Superior temporal gyrus (tissue), 1 donor: Measurements from ENCODE around the gene C1orf210.

ENCODE experiments used
- DNase-seq: peaks from one replicate; pipeline ENCODE4 v3.0.0-alpha.2; 2016; ENCODE audit errors: extremely low spot score

Gene C1orf210

DNA sequence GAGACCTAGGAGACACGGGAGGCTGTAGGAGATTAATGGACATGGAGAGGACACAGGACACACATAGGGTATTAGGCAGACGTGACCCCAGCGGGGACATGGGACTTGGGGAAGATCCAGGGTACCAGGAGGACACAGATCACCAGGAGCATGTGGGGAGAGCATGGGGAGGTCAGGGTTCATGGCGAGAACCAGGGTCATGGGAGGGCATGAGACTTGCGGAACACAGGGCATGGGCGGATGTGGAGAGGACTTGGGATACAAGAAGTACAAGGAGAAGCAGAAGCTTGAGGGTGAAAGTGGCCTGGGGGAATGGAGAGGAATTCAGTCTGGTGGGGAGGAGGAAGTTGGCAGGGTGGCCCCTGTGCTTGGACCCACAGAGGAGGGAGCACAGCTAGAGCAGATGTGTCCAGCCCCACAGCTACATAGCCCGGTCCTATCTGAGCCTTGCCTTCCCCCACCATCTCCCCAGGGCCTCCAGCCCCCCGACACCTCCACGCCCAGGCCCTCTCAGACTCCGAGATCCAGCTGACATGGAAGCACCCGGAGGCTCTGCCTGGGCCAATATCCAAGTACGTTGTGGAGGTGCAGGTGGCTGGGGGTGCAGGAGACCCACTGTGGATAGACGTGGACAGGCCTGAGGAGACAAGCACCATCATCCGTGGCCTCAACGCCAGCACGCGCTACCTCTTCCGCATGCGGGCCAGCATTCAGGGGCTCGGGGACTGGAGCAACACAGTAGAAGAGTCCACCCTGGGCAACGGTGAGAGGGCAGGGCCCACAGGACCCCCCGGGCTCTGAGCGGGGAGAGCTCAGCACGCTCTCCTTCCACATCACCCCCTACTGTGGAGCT is 27.5 kb upstream of the C1orf210 start:
- DNase-seq: no peak

DNA sequence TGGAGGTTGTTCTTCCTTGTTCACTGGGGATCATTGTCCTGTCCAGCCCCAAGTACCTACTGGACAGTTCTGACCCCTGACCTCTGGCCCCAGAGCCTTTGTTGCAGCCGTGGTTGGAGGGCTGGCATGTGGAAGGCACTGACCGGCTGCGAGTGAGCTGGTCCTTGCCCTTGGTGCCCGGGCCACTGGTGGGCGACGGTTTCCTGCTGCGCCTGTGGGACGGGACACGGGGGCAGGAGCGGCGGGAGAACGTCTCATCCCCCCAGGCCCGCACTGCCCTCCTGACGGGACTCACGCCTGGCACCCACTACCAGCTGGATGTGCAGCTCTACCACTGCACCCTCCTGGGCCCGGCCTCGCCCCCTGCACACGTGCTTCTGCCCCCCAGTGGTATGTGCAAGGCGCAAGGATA is 26.8 kb upstream of the C1orf210 start:
- DNase-seq: no peak

DNA sequence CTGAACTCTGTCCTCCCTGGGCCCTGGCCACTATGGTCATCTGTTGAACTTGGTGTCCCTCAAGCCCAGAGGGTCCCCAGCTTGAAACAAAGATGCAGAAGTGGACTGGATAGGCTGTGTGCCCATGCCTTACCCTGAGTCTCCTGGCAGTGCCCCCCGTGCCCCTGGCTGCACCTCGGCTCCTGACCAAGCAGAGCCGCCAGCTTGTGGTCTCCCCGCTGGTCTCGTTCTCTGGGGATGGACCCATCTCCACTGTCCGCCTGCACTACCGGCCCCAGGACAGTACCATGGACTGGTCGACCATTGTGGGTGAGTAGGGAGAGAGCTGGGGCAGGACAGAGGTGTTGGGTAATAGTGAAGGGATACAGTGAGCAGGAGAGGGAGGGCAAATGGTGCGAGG is 26.1 kb upstream of the C1orf210 start:
- DNase-seq: no peak

DNA sequence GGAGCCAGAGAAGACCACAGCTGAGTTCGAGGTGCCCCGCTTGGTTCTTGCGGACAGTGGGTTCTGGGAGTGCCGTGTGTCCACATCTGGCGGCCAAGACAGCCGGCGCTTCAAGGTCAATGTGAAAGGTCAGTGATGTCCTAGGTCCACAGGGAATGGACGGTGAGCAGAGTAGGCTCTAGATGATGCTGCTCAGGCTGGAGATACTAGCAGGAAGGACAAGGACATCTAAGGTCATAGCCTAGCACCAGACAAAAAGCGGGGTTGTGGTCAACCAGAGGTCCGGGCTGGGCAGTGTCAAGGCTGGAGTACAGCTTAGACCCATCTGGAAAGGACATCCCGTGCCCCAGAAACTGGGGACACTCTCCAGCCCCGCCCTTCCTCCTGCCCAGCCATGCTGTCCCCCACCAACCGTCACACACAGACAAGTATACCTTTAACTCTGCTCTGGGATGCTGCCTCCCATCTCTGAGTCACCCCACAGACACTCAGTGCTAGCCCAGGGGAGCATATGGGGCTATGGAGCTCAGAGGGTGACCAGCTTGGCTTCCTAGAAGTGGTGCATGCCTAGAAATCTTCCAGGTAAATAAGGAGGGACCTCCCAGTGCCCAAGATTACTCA is 24.1 kb upstream of the C1orf210 start:
- DNase-seq: no peak

DNA sequence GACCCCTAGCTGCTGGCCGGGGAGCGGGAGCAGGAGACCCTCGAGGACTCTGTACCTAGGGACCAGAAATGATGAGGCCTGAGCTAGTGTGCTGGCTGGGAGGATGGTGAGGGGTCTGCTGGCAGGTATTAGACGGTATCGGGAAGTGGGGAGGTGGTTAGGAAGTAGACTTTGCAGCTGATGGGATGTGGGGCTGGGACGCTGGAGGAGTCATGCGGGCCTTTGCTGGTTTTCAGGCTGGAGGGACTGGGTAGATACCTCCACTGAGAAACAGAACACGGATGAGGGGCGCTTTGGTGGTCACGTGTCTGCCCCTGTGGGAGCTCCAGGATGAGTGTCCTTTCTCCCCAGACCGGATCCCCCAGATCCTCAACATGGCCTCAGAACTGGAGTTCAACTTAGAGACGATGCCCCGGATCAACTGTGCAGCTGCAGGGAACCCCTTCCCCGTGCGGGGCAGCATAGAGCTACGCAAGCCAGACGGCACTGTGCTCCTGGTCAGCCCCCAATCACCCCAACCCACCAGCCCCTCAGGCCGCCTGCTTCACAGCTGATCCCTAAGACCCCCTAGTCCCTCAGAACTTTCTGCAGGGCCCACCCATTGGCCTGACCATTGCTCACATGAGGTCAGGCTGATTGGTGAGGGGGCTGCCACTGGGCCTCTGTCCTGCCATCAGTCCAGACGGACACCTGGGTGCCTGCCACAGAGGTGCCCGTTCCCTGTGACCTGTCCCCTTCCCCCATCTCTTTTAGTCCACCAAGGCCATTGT is 23.4 kb upstream of the C1orf210 start:
- DNase-seq: no peak

DNA sequence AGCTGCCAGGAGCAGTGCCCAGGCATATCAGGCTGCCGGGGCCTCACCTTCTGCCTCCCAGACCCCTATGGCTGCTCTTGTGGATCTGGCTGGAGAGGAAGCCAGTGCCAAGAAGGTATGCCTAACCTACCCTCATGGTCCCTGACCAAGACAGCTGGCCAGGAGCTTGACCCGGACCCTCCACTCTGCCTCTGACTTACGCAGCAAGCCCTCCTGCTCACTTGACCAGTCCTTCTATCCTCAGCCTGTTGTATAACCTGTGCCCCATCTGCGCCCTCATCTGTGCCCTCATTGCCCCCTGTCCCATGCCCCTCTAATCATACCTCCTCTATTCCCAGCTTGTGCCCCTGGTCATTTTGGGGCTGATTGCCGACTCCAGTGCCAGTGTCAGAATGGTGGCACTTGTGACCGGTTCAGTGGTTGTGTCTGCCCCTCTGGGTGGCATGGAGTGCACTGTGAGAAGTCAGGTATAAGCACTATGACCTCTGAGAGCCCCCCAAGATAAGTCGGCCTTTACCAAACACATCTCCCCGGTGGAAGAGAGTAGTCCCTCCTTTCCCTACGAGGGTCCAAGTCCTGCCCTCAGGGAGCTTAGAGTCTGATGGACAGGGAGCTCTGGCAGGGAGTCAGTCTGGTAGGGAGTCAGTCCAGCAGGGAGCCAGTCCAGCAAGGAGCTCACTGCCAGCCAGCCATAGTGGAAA is 22.2 kb upstream of the C1orf210 start:
- no peak for DNase-seq

DNA sequence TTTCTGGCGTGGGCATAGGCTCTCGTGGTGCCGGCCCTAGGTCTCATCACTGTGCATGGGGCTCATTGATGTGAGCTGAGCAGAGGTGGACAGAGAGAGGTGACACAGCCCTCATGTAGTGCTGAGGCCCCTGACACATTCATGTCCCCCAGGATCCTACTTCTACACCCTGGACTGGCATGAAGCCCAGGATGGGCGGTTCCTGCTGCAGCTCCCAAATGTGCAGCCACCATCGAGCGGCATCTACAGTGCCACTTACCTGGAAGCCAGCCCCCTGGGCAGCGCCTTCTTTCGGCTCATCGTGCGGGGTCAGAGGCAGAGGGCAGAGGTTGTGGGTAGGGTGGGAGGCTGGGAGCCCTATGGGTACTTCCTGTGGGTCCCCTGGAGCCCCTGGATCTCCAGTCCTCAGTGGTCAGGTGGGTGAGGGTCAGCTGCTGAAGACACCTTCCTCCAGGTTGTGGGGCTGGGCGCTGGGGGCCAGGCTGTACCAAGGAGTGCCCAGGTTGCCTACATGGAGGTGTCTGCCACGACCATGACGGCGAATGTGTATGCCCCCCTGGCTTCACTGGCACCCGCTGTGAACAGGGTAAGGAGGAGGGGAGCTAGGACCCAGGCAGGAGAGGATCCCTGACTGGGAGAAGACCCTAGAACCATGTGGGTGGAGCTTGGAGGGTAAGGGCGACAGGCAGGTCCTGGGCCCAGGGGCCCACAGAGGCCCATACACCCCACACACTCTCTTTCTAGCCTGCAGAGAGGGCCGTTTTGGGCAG is 21.5 kb upstream of the C1orf210 start:
- DNase-seq: no peak

DNA sequence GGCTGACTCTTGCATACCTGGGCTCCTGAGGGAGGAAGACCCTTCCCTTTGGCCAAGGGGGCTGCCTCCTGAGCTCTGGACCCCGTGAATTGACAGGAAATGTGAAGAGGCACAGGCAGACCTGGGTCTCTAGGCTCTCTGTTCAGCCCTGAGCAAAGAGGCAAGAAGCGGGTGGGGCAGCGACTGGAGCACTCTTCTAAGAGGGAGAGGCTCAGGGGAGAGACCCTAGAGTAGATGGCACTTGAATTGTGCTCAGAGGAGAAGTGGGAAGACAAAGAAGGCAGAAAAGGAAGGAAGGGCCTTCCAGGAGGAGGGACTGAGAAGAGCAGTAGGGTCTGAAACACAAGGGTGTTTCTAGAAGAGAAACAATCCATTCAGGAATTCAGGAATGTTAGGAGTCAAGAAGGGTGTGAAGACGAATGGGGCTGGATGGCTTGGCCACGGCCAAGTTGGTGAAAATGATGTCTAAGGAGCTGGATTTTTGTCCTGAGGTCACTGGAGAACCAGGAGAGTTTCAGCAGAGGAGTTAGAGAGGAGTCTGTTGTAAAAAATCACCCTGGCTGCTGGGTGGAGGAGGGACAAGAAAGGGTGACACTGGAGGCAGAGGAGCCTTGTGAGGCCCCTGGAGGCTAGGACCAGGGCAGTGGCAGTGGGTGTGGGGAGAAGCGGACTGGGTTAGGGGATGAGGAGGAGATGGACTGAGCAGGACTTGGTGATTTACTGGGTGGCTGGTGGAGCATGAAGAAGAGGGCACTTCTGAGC is 20.7 kb upstream of the C1orf210 start:
- no peak for DNase-seq

DNA sequence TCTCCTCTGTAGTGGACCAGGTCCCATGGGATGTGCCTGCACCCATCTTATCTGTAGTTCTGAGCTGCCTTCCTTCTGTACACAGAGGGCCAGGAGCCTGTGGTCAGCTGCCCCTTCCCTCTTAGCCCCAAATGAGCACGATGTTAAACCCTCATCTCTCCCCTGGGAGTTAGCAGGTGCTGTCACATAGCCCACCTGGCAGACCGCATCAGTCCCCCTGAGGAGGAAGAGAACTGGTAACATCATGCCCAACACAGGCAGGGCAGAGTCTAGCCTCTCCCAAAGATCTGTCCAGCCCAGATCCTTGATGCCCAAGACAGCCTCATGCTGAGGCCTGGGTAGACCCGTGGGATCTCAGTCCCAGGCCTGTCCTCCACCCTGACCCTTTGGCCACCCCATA is 20.1 kb upstream of the C1orf210 start:
- DNase-seq: no peak

DNA sequence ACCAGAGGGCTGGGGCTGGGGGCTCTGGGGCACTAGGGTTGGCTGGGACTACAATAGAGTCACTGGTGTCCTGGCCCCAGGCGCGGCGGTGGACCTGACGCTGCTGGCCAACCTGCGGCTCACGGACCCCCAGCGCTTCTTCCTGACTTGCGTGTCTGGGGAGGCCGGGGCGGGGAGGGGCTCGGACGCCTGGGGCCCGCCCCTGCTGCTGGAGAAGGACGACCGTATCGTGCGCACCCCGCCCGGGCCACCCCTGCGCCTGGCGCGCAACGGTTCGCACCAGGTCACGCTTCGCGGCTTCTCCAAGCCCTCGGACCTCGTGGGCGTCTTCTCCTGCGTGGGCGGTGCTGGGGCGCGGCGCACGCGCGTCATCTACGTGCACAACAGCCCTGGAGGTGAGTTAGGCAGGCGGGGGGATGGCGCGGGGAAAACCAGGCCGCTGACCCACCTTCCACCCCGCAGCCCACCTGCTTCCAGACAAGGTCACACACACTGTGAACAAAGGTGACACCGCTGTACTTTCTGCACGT is 19.5 kb upstream of the C1orf210 start:
- no peak for DNase-seq

DNA sequence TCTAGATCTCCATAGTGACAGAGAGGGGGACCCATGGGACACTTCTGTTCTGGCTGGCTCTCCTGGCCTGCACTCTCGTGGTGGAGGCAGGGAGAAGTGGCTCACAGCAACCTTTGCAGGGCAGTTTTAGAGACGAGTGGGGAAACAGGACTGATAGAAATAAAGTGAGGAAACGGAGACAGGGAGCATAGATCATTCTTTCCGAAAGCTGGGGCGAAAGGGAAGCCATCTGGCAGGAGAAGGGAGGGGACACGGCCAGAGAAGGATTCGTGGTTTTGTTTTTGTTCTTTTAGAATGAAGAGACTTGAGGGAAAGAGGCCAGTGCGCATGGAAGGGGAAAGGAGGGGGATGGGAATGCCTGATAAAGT is 18.9 kb upstream of the C1orf210 start:
- DNase-seq: no peak

DNA sequence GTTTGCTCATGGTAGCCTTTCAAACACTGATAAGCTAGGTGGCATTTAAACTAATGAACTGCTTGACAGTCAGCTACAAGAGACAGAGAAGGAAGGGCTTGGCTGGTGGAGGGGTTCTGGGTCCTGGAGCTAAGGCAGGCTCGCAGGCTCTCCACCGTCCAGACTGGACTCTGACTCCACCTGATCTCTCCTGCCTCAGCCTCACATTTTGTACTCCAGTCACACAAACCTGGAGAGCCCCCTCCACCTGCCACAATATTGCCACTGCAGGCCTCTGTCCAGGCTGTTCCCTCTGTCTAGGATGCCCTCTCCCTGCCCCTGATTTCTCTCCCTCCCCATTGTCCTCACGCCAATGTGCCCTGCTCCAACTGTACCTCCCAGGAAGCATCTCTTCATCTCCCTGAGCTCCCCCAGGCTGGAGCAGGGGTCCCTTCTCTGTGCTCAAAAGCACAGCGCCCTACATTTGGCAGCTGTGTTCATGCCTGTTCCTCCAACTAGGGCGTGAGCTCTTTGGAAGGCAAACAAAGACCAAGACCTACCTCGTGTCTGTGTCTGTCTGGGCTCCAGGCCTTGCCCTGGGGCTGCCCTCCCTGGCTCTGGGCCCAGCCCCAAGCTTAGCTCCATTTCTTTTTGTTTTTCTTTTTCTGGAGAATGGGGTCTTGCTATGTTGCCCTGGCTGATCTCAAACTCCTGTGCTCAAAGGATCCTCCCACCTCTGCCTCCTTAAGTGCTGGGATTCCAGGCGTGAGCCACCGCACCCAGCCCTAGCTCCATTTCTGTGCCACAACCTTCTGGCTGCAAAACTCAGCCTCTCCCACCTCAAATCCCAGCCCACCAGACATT is 18.3 kb upstream of the C1orf210 start:
- no peak for DNase-seq

DNA sequence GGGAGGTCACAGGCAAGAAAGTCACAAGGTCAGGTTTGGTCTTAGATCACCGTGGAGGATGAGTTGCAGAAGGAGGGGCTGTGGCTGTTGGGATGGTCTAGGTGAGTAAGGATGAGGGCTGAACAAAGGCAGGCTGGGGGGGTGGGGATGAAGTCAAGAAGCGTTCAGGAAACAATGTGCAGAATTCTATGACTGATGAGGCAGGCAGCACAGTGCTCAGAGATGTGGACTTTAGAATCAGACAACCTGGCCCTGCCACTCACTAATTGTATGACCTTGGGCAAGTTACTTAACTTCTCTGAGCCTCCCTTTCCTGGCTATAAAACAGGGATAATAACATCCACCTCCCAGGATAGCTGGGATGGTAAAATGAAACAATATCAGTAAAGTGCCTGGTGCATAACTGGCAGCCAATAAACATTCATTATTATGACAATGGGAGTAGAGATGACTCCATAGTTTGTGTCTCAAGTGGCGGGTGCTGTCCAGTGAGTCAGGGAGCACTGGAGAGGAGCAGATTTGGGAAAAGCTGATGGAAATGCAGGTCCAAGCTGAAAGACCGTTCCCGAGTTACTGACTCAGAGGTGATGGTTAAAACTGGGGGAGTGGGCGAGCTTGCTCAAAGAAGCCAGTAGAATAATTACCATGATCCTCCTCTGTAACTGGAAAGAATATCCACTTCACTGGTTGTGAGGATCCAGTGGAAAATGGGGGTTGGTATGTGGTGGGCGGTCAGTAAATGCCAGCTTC is 17.5 kb upstream of the C1orf210 start:
- DNase-seq: no peak

DNA sequence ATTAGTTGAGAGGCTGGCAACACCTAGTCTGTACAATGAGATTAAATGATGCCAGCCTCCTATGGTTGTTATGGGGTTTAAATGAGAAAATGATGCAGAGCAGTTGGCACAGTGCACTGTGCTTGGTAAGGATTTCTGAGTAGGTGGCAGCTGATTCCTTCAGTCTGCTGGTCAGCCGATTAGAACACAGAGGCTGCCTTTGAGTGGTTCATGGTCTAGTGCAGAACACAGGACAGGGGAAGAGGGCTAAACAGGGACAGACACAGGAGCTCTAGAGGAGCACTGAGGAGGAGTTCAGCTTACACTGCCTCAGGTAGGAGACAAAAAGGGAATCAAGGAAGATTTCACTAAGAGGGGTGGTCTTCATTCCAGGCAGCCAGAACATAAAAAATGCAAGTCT is 16.8 kb upstream of the C1orf210 start:
- no peak for DNase-seq

DNA sequence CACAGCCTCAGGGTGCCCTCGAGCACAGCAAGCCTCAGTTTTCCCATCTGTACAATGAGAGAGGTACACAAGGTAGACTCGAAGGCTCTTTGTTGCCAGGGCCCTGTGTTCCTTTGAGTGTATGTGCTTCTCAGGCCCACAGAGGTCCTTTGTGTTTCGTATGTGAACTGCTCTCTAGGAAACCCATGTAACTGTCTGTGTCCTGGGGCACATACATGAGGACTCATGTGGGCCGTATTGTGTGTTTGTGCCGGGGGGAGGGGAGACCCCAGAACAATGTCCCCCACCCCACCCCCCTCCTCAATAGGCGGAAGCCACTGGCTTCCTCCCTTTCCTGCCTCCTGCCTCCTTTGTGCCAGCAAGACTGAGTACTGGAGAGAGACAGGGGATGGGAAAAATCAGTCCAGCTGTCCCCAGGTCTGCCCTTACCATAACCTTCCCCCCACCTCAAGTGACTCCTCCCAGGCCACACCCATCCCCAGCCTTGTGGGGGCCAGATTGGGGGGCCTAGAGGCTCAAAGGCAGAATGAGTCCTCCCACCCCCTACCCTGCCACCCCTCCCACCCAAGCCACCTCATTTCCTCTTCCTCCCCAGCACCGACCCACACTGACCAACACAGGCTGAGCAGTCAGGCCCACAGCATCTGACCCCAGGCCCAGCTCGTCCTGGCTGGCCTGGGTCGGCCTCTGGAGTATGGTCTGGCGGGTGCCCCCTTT is 15.2 kb upstream of the C1orf210 start, which contains the start of gene TIE1:
TSS of gene TIE1 (plus strand) at position 605 of the 717 bp plus-strand sequence. CDS start at position 695, 90 bp downstream.
- DNase-seq: no peak

DNA sequence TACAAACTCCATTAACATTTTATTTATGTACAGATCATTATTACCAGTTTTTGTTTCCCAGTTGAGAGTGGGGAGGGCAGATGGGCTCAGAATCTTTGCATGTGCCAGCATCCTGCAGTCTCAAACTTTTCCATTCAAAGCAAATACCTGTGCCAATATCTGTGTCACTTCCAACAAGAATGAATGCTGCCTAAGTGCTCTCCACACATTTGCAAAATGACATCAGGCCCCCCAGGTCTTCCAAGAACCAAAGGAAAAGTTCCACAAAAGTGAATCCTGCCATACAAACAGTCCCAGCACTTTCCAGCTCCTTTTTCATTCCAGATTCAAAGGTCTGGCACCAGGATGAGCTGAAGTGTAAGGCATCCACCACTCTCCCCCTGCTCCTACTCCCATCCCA is 13.7 kb upstream of the C1orf210 start:
- DNase-seq: no peak

DNA sequence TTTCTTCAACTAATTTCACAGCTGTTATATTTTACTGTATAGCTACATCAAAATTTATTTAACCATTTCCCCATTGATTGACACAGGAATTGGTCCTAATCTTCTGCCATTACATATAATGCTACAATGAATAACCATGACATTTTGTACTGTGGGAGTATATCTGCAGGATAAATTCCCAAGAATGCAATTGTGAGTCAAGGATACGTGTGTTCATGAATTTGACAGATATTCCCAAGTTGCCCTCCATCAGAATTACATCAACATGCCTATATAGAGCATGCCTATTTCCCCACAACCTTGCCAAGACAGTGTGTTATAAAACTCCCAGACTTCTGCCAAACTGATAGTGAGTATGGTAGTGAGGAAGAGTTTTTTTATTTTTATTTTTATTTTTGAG is 12.7 kb upstream of the C1orf210 start:
- no peak for DNase-seq

DNA sequence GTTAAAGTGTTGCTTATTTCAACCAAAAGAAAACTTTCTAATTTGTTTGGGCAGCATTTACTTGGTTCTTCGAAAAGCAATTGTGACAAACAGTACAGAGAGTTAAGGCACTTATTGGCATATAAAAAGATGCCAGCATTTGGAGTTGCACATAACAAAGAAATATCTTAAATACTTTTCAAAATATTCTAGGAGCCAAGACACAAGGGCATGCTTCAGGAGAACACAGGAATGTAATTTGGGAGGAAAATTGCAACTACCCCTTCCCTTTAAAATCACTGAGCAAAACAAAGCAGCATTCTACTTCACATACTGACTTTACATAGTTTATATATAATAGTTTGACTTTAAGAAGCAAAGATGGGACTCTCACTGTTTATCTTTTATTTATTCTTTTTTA is 10.8 kb upstream of the C1orf210 start:
- DNase-seq: no peak
